Ovary (tissue), 9 donors: ENCODE data around the gene PAN2. TPM values are rescaled to one million over a fixed set of nuclear protein-coding genes. Genes with fewer than 3 reads are reported as not detected.

Experiments
- DNase-seq, 5 donors: peaks; one replicate each; pipeline ENCODE4 v3.0.0-alpha.2; 2019 to 2020
- H3K27ac ChIP-seq, 2 donors: fragments of 200-600 bp; one replicate each; pipeline versions ENCODE4 v1.5.1 to v1.8.0; 2019 to 2022
- H3K27me3 ChIP-seq: fragments of 200-600 bp; one replicate; pipeline ENCODE4 v1.8.0; 2022
- H3K36me3 ChIP-seq: fragments of 200-600 bp; sonication (generic); one replicate; pipeline ENCODE4 v1.5.1; 2019
- H3K4me1 ChIP-seq: one replicate; pipeline ENCODE4 v1.8.1; 2013; ENCODE audit warnings: mild to moderate bottlenecking, moderate library complexity; ENCODE audit not compliant: insufficient read depth
- H3K4me3 ChIP-seq: fragments of 200-600 bp; sonication (generic); one replicate; pipeline ENCODE4 v1.5.1; 2017
- H3K9me3 ChIP-seq, 2 donors: fragments of 200-600 bp in 1 of 2; sonication (generic) in 1 of 2; one replicate each; pipeline versions ENCODE4 v1.5.1 to v1.8.1; 2013 to 2019; ENCODE audit warnings: mild to moderate bottlenecking in 1 of 2, moderate library complexity in 1 of 2
- EP300 ChIP-seq: sonication (generic); formaldehyde crosslinking; IDR thresholded peaks from one replicate; pipeline ENCODE4 v1.6.1; 2017; ENCODE audit warnings: antibody characterized with exemption
- POLR2A ChIP-seq: fragments of 450-650 bp; IDR thresholded peaks from one replicate; pipeline ENCODE4 v1.6.1; 2017; ENCODE audit warnings: antibody characterized with exemption, mild to moderate bottlenecking, moderate library complexity
- WGBS, 3 donors: extraction: QIAGEN DNeasy Blood & Tissue Kit in 1 of 3; methylation state at CpG; one replicate each; pipeline versions ENCODE4 v1.1.5 to v1.1.7; 2013 to 2017; 5-methylcytosine and 5-hydroxymethylcytosine counted together
- intact Hi-C, 4 donors: fragments of 100-400 bp; cut with DNase I; formaldehyde crosslinking; loops; one replicate each; pipeline versions ENCODE4 v1.11.0 to v1.15.1; 2022 to 2023
- polyA plus RNA-seq, 2 donors: library from polyadenylated mRNA; stranded (reverse); fragments of 200-250 nt in 1 of 2; fragments of 350-450 nt in 1 of 2; fragmentation: Illumina TruSeq in 1 of 2; extraction: RNeasy Lipid Tissue Mini Kit (QIAGEN cat#74804) in 1 of 2; gene quantifications; one replicate each; pipeline ENCODE4 v1.2.3, GENCODE V29; 2013 to 2014
- total RNA-seq, 7 donors: library from RNA; depleted of rRNA in 2 of 7; stranded (reverse); fragments of >200 nt in 2 of 7; fragmentation: NEBNext Ultra II Directional in 3 of 7; extraction: Animal tissue kit (Norgen Biotek cat#: 25700) in 3 of 7; gene quantifications; one replicate each; pipeline versions ENCODE4 v1.1.0 to v1.2.4, GENCODE V29; 2016 to 2023
- TF ChIP-seq, protein P1 (sequence below), 3 donors: fragments of 450-650 bp in 2 of 3; fragments of 200-600 bp in 1 of 3; IDR thresholded peaks; one replicate each; pipeline versions ENCODE4 v1.5.1 to v1.8.0; 2016 to 2022; ENCODE audit warnings: antibody characterized with exemption in 3 of 3, mild to moderate bottlenecking in 1 of 3
- donor health status: DM: no; HTN: no; CAD: no; lungs with moderate emphysema.
- donor health status: DM: no; HTN: no; CAD: no.
- donor health status: Bipolar disorder and iron deficiency.
- donor health status: DM: yes; HTN: yes; CAD: no.
- donor health status: DM: no; HTN: no; CAD: no.
- donor health status: DM: yes; HTN: yes; CAD: no.

The PAN2 gene
- total and polyA plus RNA-seq, 9 donors, result 41.0 to 103 (median 70.0) TPM

DNA sequence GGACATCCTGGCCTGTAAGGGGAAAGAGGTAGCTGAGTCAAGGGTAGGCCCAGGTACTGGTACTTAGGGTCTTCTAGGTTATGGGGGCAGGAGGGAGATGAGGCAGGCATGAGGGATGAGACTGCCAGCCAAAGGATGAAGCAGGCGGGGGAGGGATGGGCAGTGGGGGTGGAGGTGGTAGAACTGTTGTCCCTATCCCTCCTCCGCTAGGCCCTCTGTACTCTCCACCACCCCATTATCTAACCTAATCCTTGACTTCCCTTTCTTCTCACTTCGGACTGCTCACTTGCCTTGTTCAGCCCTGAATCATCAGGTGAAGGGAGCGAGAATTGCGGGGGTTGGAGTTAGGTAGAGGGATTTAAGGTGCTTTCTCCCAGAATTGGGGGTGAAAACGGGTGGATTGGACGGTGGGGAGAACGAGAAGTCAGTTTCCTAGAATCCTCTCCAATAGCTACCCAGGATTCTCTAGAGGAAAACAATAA, 562 bp downstream of the PAN2 start:
- H3K4me1 ChIP-seq, result peaks cover 7% of the 10 kb centered on the region
- TF ChIP-seq POLR2A, result no peak
- no peak for TF ChIP-seq EP300
- TF ChIP-seq, protein P1, sequence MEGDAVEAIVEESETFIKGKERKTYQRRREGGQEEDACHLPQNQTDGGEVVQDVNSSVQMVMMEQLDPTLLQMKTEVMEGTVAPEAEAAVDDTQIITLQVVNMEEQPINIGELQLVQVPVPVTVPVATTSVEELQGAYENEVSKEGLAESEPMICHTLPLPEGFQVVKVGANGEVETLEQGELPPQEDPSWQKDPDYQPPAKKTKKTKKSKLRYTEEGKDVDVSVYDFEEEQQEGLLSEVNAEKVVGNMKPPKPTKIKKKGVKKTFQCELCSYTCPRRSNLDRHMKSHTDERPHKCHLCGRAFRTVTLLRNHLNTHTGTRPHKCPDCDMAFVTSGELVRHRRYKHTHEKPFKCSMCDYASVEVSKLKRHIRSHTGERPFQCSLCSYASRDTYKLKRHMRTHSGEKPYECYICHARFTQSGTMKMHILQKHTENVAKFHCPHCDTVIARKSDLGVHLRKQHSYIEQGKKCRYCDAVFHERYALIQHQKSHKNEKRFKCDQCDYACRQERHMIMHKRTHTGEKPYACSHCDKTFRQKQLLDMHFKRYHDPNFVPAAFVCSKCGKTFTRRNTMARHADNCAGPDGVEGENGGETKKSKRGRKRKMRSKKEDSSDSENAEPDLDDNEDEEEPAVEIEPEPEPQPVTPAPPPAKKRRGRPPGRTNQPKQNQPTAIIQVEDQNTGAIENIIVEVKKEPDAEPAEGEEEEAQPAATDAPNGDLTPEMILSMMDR (IDR thresholded peaks at IDR 0.05), result no peak
- peak overlapping the region; percentile 49 for H3K4me3 ChIP-seq
- intact Hi-C loops, result loop anchor here in 1 of 4 donors (10.0 kb wide), 1 partner anchor 132 kb away; the partner anchor contains the start of gene SPRYD4
- no peaks in the 10 kb centered on the region for H3K9me3 ChIP-seq
- no peaks in the 10 kb centered on the region for H3K27me3 ChIP-seq
- no peaks in the 10 kb centered on the region for H3K36me3 ChIP-seq
- 14 to 23% (median 22%) methylated on average over 8 of the region's 8 CpGs for WGBS, 3 donors
- DNase-seq, result peak in 4 of 5 donors; percentile 15 to 46 (median 39)
- H3K27ac ChIP-seq, result peak overlapping the region; percentile 91 to 93

DNA sequence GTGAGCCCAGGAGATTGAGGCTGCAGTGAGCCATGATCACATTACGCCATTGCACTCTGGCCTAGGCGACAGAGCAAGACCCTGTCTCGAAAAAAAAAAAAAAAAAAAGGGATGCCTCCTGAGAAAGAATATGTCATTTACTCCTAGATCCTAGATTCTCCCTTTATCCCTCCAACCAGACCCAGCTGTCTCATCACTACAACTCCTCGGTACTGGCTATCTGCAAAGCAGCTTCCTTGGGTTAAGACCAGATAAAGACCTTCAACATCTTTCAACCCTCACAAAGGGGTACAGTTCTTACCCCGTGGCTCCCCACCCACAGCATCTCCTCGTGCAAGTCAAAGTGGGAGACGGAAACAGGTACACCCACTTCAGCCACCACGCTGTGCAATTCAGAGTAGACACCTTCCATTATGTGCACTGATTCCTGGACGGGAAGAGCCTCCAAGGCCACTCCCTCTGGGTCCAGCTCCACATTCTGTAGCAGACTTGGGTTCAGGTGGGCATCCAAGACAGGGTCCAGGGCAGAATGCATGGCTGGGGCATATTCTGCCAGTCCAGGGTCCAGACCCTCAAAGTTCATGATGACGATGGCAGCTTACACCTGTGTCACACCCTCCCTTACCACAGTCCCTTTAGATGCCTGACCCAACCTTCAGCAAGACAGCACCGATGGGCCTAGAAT, 1.1 kb downstream of the PAN2 start:
- Histone ChIP-seq H3K9me3 (no peaks in the 10 kb centered on the region), H3K27ac (peak overlapping the region; percentile 91 to 93), H3K4me3 (peak overlapping the region; percentile 49), H3K4me1 (peaks cover 7% of the 10 kb centered on the region), H3K27me3 (no peaks in the 10 kb centered on the region), H3K36me3 (no peaks in the 10 kb centered on the region)
- DNase-seq, result peak in 1 of 5 donors; percentile 31
- WGBS, 3 donors, result 92 to 96% (median 93%) methylated on average over 11 of the region's 11 CpGs
- intact Hi-C loops, result loop anchor here in 1 of 4 donors (10.0 kb wide), 1 partner anchor 132 kb away; the partner anchor contains the start of gene SPRYD4
- TF ChIP-seq EP300 (no peak), POLR2A (no peak)
- TF ChIP-seq, protein P1 (IDR thresholded peaks at IDR 0.05), result no peak

DNA sequence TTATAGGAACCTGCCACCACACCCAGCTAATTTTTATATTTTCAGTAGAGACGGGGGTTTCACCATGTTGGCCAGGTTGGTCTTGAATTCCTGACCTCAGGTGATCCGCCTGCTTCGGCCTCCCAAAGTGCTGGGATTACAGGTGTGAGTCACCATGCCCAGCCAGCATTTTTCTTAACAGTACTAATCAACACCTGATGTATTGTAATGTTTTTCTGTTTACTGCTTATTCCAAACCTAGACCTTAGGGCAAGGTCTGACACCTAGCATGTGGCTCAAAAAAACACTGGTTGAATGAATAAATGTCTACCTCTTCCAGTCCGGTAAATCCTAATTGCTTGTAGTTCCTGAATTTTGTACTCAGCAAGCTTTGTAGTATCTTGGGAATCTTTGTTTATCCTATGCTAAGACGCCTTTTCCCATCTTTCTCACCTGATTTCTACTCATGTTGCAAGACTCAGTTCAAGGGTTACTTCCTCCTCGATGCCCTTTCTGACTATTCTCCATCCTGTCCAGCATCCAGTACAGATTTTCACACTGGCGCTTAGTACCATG, 2.8 kb downstream of the PAN2 start:
- 93 to 95% (median 94%) methylated on average over 7 of the region's 7 CpGs for WGBS, 3 donors
- peaks cover 7% of the 10 kb centered on the region for H3K4me1 ChIP-seq
- TF ChIP-seq POLR2A, result no peak
- TF ChIP-seq EP300, result no peak
- TF ChIP-seq, protein P1 (IDR thresholded peaks at IDR 0.05), result no peak
- H3K9me3 ChIP-seq, result no peaks in the 10 kb centered on the region
- no peaks in the 10 kb centered on the region for H3K36me3 ChIP-seq
- no peak for DNase-seq
- H3K4me3 ChIP-seq, result no peak overlapping the region
- H3K27me3 ChIP-seq, result no peaks in the 10 kb centered on the region
- intact Hi-C loops, result loop anchor here in 1 of 4 donors (10.0 kb wide), 1 partner anchor 134 kb away; the partner anchor contains the start of gene SPRYD4
- H3K27ac ChIP-seq, result no peak overlapping the region

DNA sequence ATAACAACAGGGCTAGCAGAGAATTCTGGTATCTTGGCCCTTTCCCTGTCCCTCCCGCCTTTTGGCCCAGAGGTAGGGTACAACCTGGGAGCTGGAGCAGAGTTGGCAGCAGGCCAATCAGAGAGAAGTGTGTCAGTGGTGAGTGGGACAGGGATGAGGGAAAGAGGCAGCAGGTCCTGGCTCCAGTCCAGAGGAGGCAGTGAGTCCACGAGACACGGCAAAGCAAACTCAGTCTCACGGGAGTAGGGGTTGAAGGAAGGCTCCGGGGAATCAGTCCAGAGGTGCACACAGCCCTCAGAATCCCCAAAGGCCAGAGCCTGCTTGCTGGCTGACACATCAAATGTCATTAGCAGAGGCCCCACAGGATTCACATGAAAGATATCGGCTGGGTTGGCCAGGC, 7.3 kb downstream of the PAN2 start:
- peak in 2 of 5 donors; percentile 40 to 49 for DNase-seq
- Histone ChIP-seq H3K4me1 (no peaks in the 10 kb centered on the region), H3K27me3 (no peaks in the 10 kb centered on the region), H3K27ac (no peak overlapping the region), H3K4me3 (no peak overlapping the region), H3K36me3 (no peaks in the 10 kb centered on the region), H3K9me3 (no peaks in the 10 kb centered on the region)
- 74 to 86% (median 81%) methylated on average over 6 of the region's 6 CpGs for WGBS, 3 donors
- intact Hi-C loops, result no loop called here
- TF ChIP-seq, protein P1 (IDR thresholded peaks at IDR 0.05), result no peak
- TF ChIP-seq POLR2A, result no peak
- no peak for TF ChIP-seq EP300
